HG03469 (cell line): ENCODE results near the gene FMN1.

ENCODE experiments used
- ATAC-seq: cut with Tn5 transposase; IDR thresholded peaks from one replicate; pipeline ENCODE4 v1.9.1; 2021; ENCODE audit warnings: mild to moderate bottlenecking, moderate library complexity, moderate number of reproducible peaks; ENCODE audit not compliant: unreplicated experiment

Gene FMN1

GRCh38 chr15:33021806-33022389 is 172.6 kb downstream of the FMN1 start:
- no peak for ATAC-seq

GRCh38 chr15:33019354-33019981 is 175.0 kb downstream of the FMN1 start:
- no peak for ATAC-seq

- no peak for ATAC-seq
Measured at GRCh38 chr15:33016405-33017024, 178.0 kb downstream of the FMN1 start.

- ATAC-seq, result no peak
Measured at GRCh38 chr15:33014586-33014985, 179.9 kb downstream of the FMN1 start.

- ATAC-seq, result no peak
Measured at GRCh38 chr15:33013827-33014445, 180.6 kb downstream of the FMN1 start.

GRCh38 chr15:33011976-33012375 is 182.5 kb downstream of the FMN1 start:
- no peak for ATAC-seq

GRCh38 chr15:33009603-33010002 is 184.9 kb downstream of the FMN1 start:
- no peak for ATAC-seq

- ATAC-seq, result no peak
Measured at GRCh38 chr15:33009026-33009425, 185.5 kb downstream of the FMN1 start.

GRCh38 chr15:33008284-33008995 is 186.1 kb downstream of the FMN1 start:
- no peak for ATAC-seq

- ATAC-seq, result no peak
Measured at GRCh38 chr15:33007303-33007855, 187.1 kb downstream of the FMN1 start.

- ATAC-seq, result no peak
Measured at GRCh38 chr15:33005582-33005981, 188.9 kb downstream of the FMN1 start.

GRCh38 chr15:33001926-33002325 is 192.6 kb downstream of the FMN1 start:
- no peak for ATAC-seq

GRCh38 chr15:32998979-32999672 is 195.4 kb downstream of the FMN1 start:
- ATAC-seq, result no peak

GRCh38 chr15:32998182-32998581 is 196.3 kb downstream of the FMN1 start:
- no peak for ATAC-seq

- no peak for ATAC-seq
Measured at GRCh38 chr15:32994810-32995424, 199.6 kb downstream of the FMN1 start.

- no peak for ATAC-seq
Measured at GRCh38 chr15:32993285-32993684, 201.2 kb downstream of the FMN1 start.

GRCh38 chr15:32991619-32992111 is 202.8 kb downstream of the FMN1 start:
- ATAC-seq, result no peak

GRCh38 chr15:32990071-32990470 is 204.4 kb downstream of the FMN1 start:
- no peak for ATAC-seq

GRCh38 chr15:32987067-32987466 is 207.4 kb downstream of the FMN1 start:
- ATAC-seq, result no peak

GRCh38 chr15:32986147-32986546 is 208.4 kb downstream of the FMN1 start:
- ATAC-seq, result no peak
